HepG2 (cell line): ENCODE measurements around the gene MAGIX.
"Not testable (repeated sequence)": the region's sequence is repeated elsewhere in the genome, so short reads cannot be mapped to it uniquely, and the experiment has no call there.

Experiments used
- MTA1 ChIP-seq: sonication (generic); formaldehyde crosslinking; IDR thresholded peaks from 2 replicates; pipeline ENCODE4 v1.4.0; 2020; ENCODE audit warnings: missing genetic modification reagents, mild to moderate bottlenecking, borderline replicate concordance
- MTF2 ChIP-seq: sonication (generic); formaldehyde crosslinking; IDR thresholded peaks from 2 replicates; pipeline ENCODE4 v1.5.0; 2020; ENCODE audit warnings: missing genetic modification reagents, borderline replicate concordance
- ZNF34 ChIP-seq: sonication (generic); formaldehyde crosslinking; IDR thresholded peaks from 2 replicates; pipeline ENCODE4 v1.4.0; 2020; ENCODE audit warnings: mild to moderate bottlenecking, missing genetic modification reagents, borderline replicate concordance
- ZNF484 ChIP-seq: sonication (generic); formaldehyde crosslinking; IDR thresholded peaks from 2 replicates; pipeline ENCODE4 v1.5.1; 2020; ENCODE audit warnings: mild to moderate bottlenecking, low read depth, missing genetic modification reagents, borderline replicate concordance
- TF ChIP-seq, protein P1 (sequence below): sonication (generic); formaldehyde crosslinking; IDR thresholded peaks from 2 replicates; pipeline ENCODE4 v1.8.1; 2023; ENCODE audit warnings: missing genetic modification reagents, inconsistent platforms, borderline replicate concordance
- TF ChIP-seq, protein P2 (sequence below): sonication (generic); formaldehyde crosslinking; IDR thresholded peaks from 2 replicates; pipeline ENCODE4 v1.5.1; 2020; ENCODE audit warnings: mild to moderate bottlenecking, missing genetic modification reagents, moderate library complexity
- TF ChIP-seq, protein P3 (sequence below): sonication (generic); formaldehyde crosslinking; IDR thresholded peaks from 2 replicates; pipeline ENCODE4 v1.4.0; 2020; ENCODE audit warnings: missing genetic modification reagents
- TF ChIP-seq, protein P4 (sequence below), 2 experiments: IDR thresholded peaks; 2 replicates each; pipeline ENCODE4 v1.6.1; 2011 to 2012; ENCODE audit warnings: low read length in 2 of 2, borderline replicate concordance in 1 of 2, low read depth in 1 of 2, mild to moderate bottlenecking in 1 of 2, moderate library complexity in 1 of 2
- TF ChIP-seq, protein P5 (sequence below): sonication (generic); formaldehyde crosslinking; IDR thresholded peaks from 2 replicates; pipeline ENCODE4 v1.5.1; 2020; ENCODE audit warnings: missing genetic modification reagents, mild to moderate bottlenecking, borderline replicate concordance

GRCh38 chrX:49149291-49149690 lies 13.3 kb upstream of the MAGIX start:
- not testable (repeated sequence) for TF ChIP-seq ZNF34; MTF2 (CRISPR knock-in tag); MTA1; ZNF484
- TF ChIP-seq, protein P1, sequence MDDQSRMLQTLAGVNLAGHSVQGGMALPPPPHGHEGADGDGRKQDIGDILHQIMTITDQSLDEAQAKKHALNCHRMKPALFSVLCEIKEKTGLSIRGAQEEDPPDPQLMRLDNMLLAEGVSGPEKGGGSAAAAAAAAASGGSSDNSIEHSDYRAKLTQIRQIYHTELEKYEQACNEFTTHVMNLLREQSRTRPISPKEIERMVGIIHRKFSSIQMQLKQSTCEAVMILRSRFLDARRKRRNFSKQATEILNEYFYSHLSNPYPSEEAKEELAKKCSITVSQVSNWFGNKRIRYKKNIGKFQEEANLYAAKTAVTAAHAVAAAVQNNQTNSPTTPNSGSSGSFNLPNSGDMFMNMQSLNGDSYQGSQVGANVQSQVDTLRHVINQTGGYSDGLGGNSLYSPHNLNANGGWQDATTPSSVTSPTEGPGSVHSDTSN (CRISPR knock-in tag) = not testable (repeated sequence)
- TF ChIP-seq, protein P2, sequence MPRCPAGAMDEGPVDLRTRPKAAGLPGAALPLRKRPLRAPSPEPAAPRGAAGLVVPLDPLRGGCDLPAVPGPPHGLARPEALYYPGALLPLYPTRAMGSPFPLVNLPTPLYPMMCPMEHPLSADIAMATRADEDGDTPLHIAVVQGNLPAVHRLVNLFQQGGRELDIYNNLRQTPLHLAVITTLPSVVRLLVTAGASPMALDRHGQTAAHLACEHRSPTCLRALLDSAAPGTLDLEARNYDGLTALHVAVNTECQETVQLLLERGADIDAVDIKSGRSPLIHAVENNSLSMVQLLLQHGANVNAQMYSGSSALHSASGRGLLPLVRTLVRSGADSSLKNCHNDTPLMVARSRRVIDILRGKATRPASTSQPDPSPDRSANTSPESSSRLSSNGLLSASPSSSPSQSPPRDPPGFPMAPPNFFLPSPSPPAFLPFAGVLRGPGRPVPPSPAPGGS (CRISPR knock-in tag) = not testable (repeated sequence)
- TF ChIP-seq, protein P3, sequence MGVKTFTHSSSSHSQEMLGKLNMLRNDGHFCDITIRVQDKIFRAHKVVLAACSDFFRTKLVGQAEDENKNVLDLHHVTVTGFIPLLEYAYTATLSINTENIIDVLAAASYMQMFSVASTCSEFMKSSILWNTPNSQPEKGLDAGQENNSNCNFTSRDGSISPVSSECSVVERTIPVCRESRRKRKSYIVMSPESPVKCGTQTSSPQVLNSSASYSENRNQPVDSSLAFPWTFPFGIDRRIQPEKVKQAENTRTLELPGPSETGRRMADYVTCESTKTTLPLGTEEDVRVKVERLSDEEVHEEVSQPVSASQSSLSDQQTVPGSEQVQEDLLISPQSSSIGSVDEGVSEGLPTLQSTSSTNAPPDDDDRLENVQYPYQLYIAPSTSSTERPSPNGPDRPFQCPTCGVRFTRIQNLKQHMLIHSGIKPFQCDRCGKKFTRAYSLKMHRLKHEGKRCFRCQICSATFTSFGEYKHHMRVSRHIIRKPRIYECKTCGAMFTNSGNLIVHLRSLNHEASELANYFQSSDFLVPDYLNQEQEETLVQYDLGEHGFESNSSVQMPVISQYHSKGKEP (CRISPR knock-in tag) = not testable (repeated sequence)
- TF ChIP-seq, protein P4, sequence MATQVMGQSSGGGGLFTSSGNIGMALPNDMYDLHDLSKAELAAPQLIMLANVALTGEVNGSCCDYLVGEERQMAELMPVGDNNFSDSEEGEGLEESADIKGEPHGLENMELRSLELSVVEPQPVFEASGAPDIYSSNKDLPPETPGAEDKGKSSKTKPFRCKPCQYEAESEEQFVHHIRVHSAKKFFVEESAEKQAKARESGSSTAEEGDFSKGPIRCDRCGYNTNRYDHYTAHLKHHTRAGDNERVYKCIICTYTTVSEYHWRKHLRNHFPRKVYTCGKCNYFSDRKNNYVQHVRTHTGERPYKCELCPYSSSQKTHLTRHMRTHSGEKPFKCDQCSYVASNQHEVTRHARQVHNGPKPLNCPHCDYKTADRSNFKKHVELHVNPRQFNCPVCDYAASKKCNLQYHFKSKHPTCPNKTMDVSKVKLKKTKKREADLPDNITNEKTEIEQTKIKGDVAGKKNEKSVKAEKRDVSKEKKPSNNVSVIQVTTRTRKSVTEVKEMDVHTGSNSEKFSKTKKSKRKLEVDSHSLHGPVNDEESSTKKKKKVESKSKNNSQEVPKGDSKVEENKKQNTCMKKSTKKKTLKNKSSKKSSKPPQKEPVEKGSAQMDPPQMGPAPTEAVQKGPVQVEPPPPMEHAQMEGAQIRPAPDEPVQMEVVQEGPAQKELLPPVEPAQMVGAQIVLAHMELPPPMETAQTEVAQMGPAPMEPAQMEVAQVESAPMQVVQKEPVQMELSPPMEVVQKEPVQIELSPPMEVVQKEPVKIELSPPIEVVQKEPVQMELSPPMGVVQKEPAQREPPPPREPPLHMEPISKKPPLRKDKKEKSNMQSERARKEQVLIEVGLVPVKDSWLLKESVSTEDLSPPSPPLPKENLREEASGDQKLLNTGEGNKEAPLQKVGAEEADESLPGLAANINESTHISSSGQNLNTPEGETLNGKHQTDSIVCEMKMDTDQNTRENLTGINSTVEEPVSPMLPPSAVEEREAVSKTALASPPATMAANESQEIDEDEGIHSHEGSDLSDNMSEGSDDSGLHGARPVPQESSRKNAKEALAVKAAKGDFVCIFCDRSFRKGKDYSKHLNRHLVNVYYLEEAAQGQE (IDR thresholded peaks at IDR 0.05; ENCODE audit: borderline replicate concordance in 1 of 2, low read depth in 1 of 2, low read length in 2 of 2) = not testable (repeated sequence)
- TF ChIP-seq, protein P5, sequence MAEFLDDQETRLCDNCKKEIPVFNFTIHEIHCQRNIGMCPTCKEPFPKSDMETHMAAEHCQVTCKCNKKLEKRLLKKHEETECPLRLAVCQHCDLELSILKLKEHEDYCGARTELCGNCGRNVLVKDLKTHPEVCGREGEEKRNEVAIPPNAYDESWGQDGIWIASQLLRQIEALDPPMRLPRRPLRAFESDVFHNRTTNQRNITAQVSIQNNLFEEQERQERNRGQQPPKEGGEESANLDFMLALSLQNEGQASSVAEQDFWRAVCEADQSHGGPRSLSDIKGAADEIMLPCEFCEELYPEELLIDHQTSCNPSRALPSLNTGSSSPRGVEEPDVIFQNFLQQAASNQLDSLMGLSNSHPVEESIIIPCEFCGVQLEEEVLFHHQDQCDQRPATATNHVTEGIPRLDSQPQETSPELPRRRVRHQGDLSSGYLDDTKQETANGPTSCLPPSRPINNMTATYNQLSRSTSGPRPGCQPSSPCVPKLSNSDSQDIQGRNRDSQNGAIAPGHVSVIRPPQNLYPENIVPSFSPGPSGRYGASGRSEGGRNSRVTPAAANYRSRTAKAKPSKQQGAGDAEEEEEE (CRISPR knock-in tag) = not testable (repeated sequence)
